Sigmoid colon (tissue), 4 donors: ENCODE measurements around the gene ESR2.

Source experiments
- EP300 ChIP-seq, 4 donors: sonication (generic); formaldehyde crosslinking; IDR thresholded peaks; one replicate each; pipeline ENCODE4 v1.6.1; 2017; ENCODE audit warnings: antibody characterized with exemption in 4 of 4
- POLR2A ChIP-seq, 2 donors: fragments of 450-650 bp; IDR thresholded peaks; one replicate each; pipeline ENCODE4 v1.6.1; 2016; ENCODE audit warnings: antibody characterized with exemption in 2 of 2, mild to moderate bottlenecking in 2 of 2, moderate library complexity in 2 of 2
- POLR2AphosphoS5 ChIP-seq, 4 donors: sonication (generic); formaldehyde crosslinking; IDR thresholded peaks; one replicate each; pipeline ENCODE4 v1.6.1; 2017; ENCODE audit warnings: antibody characterized with exemption in 4 of 4
- TF ChIP-seq, protein P1 (sequence below), 4 experiments: fragments of 450-650 bp in 3 of 4; fragments of 200-600 bp in 1 of 4; IDR thresholded peaks; one replicate each; pipeline ENCODE4 v1.5.1; 2016 to 2019; ENCODE audit warnings: antibody characterized with exemption in 4 of 4, mild to moderate bottlenecking in 3 of 4, moderate library complexity in 2 of 4

DNA sequence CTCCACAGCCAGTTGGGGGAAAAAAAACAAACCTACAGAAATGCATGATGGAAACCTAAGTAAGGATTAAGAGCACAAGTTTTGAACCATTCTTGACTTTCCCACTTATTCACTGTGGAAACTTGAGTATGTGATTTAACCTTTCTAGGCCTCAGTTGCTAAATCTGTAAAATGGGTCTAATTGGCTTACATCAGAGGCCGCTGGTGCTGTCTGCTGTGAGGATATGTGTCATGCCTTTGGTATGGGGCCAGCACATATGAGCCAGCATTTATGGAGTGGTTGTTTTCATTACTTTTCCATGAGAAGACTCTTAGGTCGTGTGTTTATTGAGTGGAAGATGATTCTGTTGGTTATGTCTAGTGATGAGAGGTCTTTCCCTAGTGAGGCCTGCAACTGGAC lies 102.4 kb downstream of the ESR2 start:
- TF ChIP-seq POLR2A (IDR thresholded peaks at IDR 0.05) (no peak), POLR2AphosphoS5 (IDR thresholded peaks at IDR 0.05) (no peak), EP300 (IDR thresholded peaks at IDR 0.05) (no peak)
- TF ChIP-seq, protein P1, sequence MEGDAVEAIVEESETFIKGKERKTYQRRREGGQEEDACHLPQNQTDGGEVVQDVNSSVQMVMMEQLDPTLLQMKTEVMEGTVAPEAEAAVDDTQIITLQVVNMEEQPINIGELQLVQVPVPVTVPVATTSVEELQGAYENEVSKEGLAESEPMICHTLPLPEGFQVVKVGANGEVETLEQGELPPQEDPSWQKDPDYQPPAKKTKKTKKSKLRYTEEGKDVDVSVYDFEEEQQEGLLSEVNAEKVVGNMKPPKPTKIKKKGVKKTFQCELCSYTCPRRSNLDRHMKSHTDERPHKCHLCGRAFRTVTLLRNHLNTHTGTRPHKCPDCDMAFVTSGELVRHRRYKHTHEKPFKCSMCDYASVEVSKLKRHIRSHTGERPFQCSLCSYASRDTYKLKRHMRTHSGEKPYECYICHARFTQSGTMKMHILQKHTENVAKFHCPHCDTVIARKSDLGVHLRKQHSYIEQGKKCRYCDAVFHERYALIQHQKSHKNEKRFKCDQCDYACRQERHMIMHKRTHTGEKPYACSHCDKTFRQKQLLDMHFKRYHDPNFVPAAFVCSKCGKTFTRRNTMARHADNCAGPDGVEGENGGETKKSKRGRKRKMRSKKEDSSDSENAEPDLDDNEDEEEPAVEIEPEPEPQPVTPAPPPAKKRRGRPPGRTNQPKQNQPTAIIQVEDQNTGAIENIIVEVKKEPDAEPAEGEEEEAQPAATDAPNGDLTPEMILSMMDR (IDR thresholded peaks at IDR 0.05): no peak
